C4-2B (cell line): Measurements from ENCODE around the gene PTPN21.

Source experiments
- CTCF ChIP-seq: fragments of 450-650 bp; conservative IDR thresholded peaks from 2 replicates; pipeline ENCODE4 v1.5.1; 2017; ENCODE audit warnings: mild to moderate bottlenecking
- ZFX ChIP-seq: fragments of 450-650 bp; IDR thresholded peaks from 2 replicates; pipeline ENCODE4 v1.6.1; 2017

- no peak for TF ChIP-seq CTCF
- no peak for TF ChIP-seq ZFX
Observed at GRCh38 chr14:88563845-88564244, 9.0 kb upstream of the PTPN21 start.
